ENCODE data around the gene YWHAQ. TPM values are rescaled to one million over a fixed set of nuclear protein-coding genes. Genes with fewer than 3 reads are reported as not detected.

YWHAQ gene
- total and polyA plus RNA-seq, 9 of the 15 experiments (the other 6 are each of a cell fraction or from before 2014, with no cell fraction given), result 63.1 to 359 (median 203) TPM

DNA sequence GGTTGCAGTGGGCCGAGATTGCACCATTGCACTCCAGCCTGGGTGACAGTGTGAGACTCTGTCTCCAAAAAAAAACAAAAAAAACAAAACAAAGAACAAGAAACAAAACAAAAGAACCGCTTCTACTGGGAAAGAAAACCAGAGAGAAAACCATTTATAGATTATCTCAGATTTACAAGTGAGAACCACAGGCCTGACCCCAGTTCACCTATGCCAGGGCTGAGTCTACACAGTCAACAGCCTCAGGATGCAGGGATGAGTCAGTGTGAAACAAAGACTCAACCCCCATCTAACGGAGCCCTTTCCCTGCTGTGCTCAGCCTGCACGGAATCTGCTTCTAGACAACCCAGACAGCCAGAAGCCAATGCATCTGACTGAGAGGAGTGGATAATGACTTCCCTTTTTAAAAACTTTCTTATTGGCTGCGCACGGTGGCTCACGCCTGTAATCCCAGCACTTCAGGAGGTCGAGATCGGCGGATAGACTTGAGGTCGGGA lies 25.5 kb upstream of the YWHAQ start (continued):
- TF ChIP-seq DLX4 (CRISPR knock-in tag; IDR thresholded peaks at IDR 0.05) (no peak), HNRNPLL (IDR thresholded peaks at IDR 0.05; ENCODE audit: low read depth, low read length, poor library complexity, severe bottlenecking) (no peak), MTA1 (IDR thresholded peaks at IDR 0.05; ENCODE audit: borderline replicate concordance) (0 out of 2 replicates have a peak, but pooled peaks have one; percentile 32), TCF7L2 (IDR thresholded peaks at IDR 0.05; ENCODE audit: low read depth, low read length) (no peak), RBM34 (IDR thresholded peaks at IDR 0.05; ENCODE audit: borderline replicate concordance, insufficient read depth, low read length) (no peak), RFX1 (IDR thresholded peaks at IDR 0.05) (no peak), KDM2B (CRISPR knock-in tag; IDR thresholded peaks at IDR 0.05) (no peak), GTF2E2 (tag; IDR thresholded peaks at IDR 0.05) (no peak), ZNF324 (CRISPR knock-in tag; IDR thresholded peaks at IDR 0.05) (no peak), SMARCC2 (IDR thresholded peaks at IDR 0.05; ENCODE audit: low read depth) (no peak), RFX7 (CRISPR knock-in tag; IDR thresholded peaks at IDR 0.05) (no peak), SP2 (IDR thresholded peaks at IDR 0.05; ENCODE audit: extremely low read depth, low read depth, low read length, poor library complexity, severe bottlenecking) (no peak), NFE2 (IDR thresholded peaks at IDR 0.05; ENCODE audit: low read depth) (no peak), CTBP1 (IDR thresholded peaks at IDR 0.05; ENCODE audit: borderline replicate concordance) (peak; percentile 68; the same call in 1 of the 2 replicates), ZNF263 (CRISPR knock-in tag; IDR thresholded peaks at IDR 0.05; ENCODE audit: borderline replicate concordance) (no peak), ZFPM2 (CRISPR knock-in tag; IDR thresholded peaks at IDR 0.05) (no peak)
- TF ChIP-seq, protein P1, sequence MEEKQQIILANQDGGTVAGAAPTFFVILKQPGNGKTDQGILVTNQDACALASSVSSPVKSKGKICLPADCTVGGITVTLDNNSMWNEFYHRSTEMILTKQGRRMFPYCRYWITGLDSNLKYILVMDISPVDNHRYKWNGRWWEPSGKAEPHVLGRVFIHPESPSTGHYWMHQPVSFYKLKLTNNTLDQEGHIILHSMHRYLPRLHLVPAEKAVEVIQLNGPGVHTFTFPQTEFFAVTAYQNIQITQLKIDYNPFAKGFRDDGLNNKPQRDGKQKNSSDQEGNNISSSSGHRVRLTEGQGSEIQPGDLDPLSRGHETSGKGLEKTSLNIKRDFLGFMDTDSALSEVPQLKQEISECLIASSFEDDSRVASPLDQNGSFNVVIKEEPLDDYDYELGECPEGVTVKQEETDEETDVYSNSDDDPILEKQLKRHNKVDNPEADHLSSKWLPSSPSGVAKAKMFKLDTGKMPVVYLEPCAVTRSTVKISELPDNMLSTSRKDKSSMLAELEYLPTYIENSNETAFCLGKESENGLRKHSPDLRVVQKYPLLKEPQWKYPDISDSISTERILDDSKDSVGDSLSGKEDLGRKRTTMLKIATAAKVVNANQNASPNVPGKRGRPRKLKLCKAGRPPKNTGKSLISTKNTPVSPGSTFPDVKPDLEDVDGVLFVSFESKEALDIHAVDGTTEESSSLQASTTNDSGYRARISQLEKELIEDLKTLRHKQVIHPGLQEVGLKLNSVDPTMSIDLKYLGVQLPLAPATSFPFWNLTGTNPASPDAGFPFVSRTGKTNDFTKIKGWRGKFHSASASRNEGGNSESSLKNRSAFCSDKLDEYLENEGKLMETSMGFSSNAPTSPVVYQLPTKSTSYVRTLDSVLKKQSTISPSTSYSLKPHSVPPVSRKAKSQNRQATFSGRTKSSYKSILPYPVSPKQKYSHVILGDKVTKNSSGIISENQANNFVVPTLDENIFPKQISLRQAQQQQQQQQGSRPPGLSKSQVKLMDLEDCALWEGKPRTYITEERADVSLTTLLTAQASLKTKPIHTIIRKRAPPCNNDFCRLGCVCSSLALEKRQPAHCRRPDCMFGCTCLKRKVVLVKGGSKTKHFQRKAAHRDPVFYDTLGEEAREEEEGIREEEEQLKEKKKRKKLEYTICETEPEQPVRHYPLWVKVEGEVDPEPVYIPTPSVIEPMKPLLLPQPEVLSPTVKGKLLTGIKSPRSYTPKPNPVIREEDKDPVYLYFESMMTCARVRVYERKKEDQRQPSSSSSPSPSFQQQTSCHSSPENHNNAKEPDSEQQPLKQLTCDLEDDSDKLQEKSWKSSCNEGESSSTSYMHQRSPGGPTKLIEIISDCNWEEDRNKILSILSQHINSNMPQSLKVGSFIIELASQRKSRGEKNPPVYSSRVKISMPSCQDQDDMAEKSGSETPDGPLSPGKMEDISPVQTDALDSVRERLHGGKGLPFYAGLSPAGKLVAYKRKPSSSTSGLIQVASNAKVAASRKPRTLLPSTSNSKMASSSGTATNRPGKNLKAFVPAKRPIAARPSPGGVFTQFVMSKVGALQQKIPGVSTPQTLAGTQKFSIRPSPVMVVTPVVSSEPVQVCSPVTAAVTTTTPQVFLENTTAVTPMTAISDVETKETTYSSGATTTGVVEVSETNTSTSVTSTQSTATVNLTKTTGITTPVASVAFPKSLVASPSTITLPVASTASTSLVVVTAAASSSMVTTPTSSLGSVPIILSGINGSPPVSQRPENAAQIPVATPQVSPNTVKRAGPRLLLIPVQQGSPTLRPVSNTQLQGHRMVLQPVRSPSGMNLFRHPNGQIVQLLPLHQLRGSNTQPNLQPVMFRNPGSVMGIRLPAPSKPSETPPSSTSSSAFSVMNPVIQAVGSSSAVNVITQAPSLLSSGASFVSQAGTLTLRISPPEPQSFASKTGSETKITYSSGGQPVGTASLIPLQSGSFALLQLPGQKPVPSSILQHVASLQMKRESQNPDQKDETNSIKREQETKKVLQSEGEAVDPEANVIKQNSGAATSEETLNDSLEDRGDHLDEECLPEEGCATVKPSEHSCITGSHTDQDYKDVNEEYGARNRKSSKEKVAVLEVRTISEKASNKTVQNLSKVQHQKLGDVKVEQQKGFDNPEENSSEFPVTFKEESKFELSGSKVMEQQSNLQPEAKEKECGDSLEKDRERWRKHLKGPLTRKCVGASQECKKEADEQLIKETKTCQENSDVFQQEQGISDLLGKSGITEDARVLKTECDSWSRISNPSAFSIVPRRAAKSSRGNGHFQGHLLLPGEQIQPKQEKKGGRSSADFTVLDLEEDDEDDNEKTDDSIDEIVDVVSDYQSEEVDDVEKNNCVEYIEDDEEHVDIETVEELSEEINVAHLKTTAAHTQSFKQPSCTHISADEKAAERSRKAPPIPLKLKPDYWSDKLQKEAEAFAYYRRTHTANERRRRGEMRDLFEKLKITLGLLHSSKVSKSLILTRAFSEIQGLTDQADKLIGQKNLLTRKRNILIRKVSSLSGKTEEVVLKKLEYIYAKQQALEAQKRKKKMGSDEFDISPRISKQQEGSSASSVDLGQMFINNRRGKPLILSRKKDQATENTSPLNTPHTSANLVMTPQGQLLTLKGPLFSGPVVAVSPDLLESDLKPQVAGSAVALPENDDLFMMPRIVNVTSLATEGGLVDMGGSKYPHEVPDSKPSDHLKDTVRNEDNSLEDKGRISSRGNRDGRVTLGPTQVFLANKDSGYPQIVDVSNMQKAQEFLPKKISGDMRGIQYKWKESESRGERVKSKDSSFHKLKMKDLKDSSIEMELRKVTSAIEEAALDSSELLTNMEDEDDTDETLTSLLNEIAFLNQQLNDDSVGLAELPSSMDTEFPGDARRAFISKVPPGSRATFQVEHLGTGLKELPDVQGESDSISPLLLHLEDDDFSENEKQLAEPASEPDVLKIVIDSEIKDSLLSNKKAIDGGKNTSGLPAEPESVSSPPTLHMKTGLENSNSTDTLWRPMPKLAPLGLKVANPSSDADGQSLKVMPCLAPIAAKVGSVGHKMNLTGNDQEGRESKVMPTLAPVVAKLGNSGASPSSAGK (IDR thresholded peaks at IDR 0.05), result no peak

Measured in K562 (cell line).